ENCODE data around the gene PPP1R18.

DNA sequence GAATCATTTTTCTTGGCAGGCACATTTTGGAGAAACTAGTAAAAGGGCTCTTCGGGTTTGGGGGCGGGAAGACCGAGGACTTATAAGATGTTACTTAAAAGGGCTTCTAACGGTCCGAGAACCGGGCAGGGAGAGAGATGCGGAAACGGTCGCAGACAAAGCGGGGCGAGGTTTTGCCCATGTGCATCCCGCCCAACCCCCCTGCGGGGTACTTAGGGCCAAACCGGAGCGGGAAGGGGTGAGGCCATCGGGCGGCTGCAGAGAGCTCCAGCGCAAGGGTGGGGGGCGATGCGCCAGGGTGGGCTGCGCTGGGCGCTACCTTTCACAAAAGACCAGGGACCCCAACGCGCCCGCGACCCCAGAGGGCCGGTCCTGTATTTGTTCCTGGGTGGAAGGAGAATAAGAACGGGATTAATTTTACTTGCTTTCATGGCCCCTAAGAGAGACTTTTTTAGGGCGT, 34.3 kb upstream of the PPP1R18 start:
- TF ChIP-seq, protein P1, sequence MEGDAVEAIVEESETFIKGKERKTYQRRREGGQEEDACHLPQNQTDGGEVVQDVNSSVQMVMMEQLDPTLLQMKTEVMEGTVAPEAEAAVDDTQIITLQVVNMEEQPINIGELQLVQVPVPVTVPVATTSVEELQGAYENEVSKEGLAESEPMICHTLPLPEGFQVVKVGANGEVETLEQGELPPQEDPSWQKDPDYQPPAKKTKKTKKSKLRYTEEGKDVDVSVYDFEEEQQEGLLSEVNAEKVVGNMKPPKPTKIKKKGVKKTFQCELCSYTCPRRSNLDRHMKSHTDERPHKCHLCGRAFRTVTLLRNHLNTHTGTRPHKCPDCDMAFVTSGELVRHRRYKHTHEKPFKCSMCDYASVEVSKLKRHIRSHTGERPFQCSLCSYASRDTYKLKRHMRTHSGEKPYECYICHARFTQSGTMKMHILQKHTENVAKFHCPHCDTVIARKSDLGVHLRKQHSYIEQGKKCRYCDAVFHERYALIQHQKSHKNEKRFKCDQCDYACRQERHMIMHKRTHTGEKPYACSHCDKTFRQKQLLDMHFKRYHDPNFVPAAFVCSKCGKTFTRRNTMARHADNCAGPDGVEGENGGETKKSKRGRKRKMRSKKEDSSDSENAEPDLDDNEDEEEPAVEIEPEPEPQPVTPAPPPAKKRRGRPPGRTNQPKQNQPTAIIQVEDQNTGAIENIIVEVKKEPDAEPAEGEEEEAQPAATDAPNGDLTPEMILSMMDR (IDR thresholded peaks at IDR 0.05), result no peak
- no peak for TF ChIP-seq POLR2A (IDR thresholded peaks at IDR 0.05)

All from thyroid gland (tissue), 4 donors.